Cardiac fibroblast (primary cell): ENCODE data around the gene GPATCH2L.
A peak's percentile ranks its signal among the peaks of the same experiment; 100 is the strongest.

Experiments used
- DNase-seq, 2 donors: peaks; one replicate each; pipeline versions ENCODE4 v3.0.0 to v3.0.0-alpha.2; 2010; ENCODE audit warnings: low read depth in 2 of 2
- H3K4me3 ChIP-seq, 2 donors: replicated peaks in 1 of 2; 1 replicate in 1 of 2; 2 replicates in 1 of 2; pipeline ENCODE4 v1.5.1; 2011; ENCODE audit warnings: low read depth in 2 of 2, low read length in 2 of 2, mild to moderate bottlenecking in 2 of 2, moderate library complexity in 1 of 2
- CTCF ChIP-seq: IDR thresholded peaks from one replicate; pipeline ENCODE4 v1.5.1; 2011; ENCODE audit warnings: low read depth, mild to moderate bottlenecking, low read length, inconsistent platforms

GPATCH2L gene

GRCh38 chr14:76136476-76137110 is 15.1 kb upstream of the GPATCH2L start:
- no peak for TF ChIP-seq CTCF
- DNase-seq, result no peak
- H3K4me3 ChIP-seq, result no peak overlapping the region

- no peak for TF ChIP-seq CTCF
- no peak overlapping the region for H3K4me3 ChIP-seq
- DNase-seq, result peak in 1 of 2 donors; percentile 4
Measured at GRCh38 chr14:76138119-76138757, 13.5 kb upstream of the GPATCH2L start.

GRCh38 chr14:76138758-76139723 is 12.7 kb upstream of the GPATCH2L start:
- TF ChIP-seq CTCF, result no peak
- no peak overlapping the region for H3K4me3 ChIP-seq
- no peak for DNase-seq

- DNase-seq, result no peak
- H3K4me3 ChIP-seq, result no peak overlapping the region
- no peak for TF ChIP-seq CTCF
Measured at GRCh38 chr14:76143642-76144041, 8.1 kb upstream of the GPATCH2L start.

GRCh38 chr14:76146976-76147375 is 4.7 kb upstream of the GPATCH2L start:
- no peak overlapping the region for H3K4me3 ChIP-seq
- TF ChIP-seq CTCF, result no peak
- DNase-seq, result no peak

GRCh38 chr14:76149196-76149595 is 2.5 kb upstream of the GPATCH2L start:
- no peak overlapping the region for H3K4me3 ChIP-seq
- no peak for DNase-seq
- TF ChIP-seq CTCF, result no peak
